ENCODE data around the gene DDX1.

- TF ChIP-seq PCBP1 (IDR thresholded peaks at IDR 0.05; ENCODE audit: low read depth, low read length, poor library complexity, severe bottlenecking) (no peak), PREB (CRISPR knock-in tag; IDR thresholded peaks at IDR 0.05) (no peak), ZNF707 (CRISPR knock-in tag; conservative IDR thresholded peaks at IDR 0.05) (no peak)
- TF ChIP-seq, protein P1, sequence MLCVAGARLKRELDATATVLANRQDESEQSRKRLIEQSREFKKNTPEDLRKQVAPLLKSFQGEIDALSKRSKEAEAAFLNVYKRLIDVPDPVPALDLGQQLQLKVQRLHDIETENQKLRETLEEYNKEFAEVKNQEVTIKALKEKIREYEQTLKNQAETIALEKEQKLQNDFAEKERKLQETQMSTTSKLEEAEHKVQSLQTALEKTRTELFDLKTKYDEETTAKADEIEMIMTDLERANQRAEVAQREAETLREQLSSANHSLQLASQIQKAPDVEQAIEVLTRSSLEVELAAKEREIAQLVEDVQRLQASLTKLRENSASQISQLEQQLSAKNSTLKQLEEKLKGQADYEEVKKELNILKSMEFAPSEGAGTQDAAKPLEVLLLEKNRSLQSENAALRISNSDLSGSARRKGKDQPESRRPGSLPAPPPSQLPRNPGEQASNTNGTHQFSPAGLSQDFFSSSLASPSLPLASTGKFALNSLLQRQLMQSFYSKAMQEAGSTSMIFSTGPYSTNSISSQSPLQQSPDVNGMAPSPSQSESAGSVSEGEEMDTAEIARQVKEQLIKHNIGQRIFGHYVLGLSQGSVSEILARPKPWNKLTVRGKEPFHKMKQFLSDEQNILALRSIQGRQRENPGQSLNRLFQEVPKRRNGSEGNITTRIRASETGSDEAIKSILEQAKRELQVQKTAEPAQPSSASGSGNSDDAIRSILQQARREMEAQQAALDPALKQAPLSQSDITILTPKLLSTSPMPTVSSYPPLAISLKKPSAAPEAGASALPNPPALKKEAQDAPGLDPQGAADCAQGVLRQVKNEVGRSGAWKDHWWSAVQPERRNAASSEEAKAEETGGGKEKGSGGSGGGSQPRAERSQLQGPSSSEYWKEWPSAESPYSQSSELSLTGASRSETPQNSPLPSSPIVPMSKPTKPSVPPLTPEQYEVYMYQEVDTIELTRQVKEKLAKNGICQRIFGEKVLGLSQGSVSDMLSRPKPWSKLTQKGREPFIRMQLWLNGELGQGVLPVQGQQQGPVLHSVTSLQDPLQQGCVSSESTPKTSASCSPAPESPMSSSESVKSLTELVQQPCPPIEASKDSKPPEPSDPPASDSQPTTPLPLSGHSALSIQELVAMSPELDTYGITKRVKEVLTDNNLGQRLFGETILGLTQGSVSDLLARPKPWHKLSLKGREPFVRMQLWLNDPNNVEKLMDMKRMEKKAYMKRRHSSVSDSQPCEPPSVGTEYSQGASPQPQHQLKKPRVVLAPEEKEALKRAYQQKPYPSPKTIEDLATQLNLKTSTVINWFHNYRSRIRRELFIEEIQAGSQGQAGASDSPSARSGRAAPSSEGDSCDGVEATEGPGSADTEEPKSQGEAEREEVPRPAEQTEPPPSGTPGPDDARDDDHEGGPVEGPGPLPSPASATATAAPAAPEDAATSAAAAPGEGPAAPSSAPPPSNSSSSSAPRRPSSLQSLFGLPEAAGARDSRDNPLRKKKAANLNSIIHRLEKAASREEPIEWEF (CRISPR knock-in tag; IDR thresholded peaks at IDR 0.05): no peak
Measured at GRCh38 chr2:15607709-15608391, 16.2 kb downstream of the DDX1 start.

All from K562 (cell line).